K562 (cell line): ENCODE results near the gene PAF1. TPM values are rescaled to one million over a fixed set of nuclear protein-coding genes. Genes with fewer than 3 reads are reported as not detected.

Experiments
- CTBP1 ChIP-seq: fragments of 450-650 bp; IDR thresholded peaks from 2 replicates; pipeline ENCODE4 v1.6.1; 2016; ENCODE audit warnings: borderline replicate concordance
- JUND ChIP-seq, 2 experiments: IDR thresholded peaks; 2 replicates in 1 of 2; 3 replicates in 1 of 2; pipeline ENCODE4 v1.6.1; 2011; ENCODE audit warnings: borderline replicate concordance in 2 of 2, low read depth in 2 of 2, low read length in 2 of 2, improper control_type of control experiment in 1 of 2, missing biosample characterization in 1 of 2, missing genetic modification characterization in 1 of 2, missing genetic modification reagents in 1 of 2
- KDM5B ChIP-seq: fragments of 200-600 bp; sonication (generic); IDR thresholded peaks from 2 replicates; pipeline ENCODE4 v1.6.1; 2012; ENCODE audit warnings: low read depth, mild to moderate bottlenecking, moderate library complexity, low read length, control low read depth, inconsistent platforms; ENCODE audit not compliant: insufficient replicate concordance
- NR2C2 ChIP-seq, 2 experiments: fragments of 200-800 bp in 1 of 2; sonication (Bioruptor generic) in 1 of 2; sonication (generic) in 1 of 2; formaldehyde crosslinking in 1 of 2; IDR thresholded peaks; 2 replicates each; pipeline versions ENCODE4 v1.6.1 to v1.8.0; 2016 to 2022; ENCODE audit warnings: mild to moderate bottlenecking in 1 of 2, missing compliant biosample characterization in 1 of 2, missing genetic modification characterization in 1 of 2, missing genetic modification reagents in 1 of 2
- PML ChIP-seq: IDR thresholded peaks from 2 replicates; pipeline ENCODE4 v1.6.1; 2012; ENCODE audit warnings: low read length, inconsistent platforms
- SPI1 ChIP-seq: IDR thresholded peaks from 2 replicates; pipeline ENCODE4 v1.6.1; 2011; ENCODE audit warnings: low read depth, low read length, control low read depth, borderline replicate concordance
- ZBTB7A ChIP-seq: IDR thresholded peaks from 2 replicates; pipeline ENCODE4 v1.6.1; 2011; ENCODE audit warnings: low read depth, mild to moderate bottlenecking, low read length, moderate library complexity, borderline replicate concordance; ENCODE audit not compliant: control insufficient read depth
- polyA plus RNA-seq, 8 experiments: library from polyadenylated mRNA; depleted of rRNA in 4 of 8; stranded (reverse) in 5 of 8; unstranded in 3 of 8; fragments of >200 nt; fragmentation: Nextera tagmentation in 2 of 8; fragmentation: Illumina TruSeq in 1 of 8; extraction: Ambion mirVana in 2 of 8; extraction: Trizol in 1 of 8; gene quantifications; 2 replicates each; pipeline versions ENCODE4 v1.2.1 to v1.2.3, GENCODE V29; 2011 to 2014; ENCODE audit warnings: inconsistent platforms in 1 of 8, missing spikeins in 1 of 8
- total RNA-seq, 7 experiments: library from RNA; depleted of rRNA in 6 of 7; stranded (reverse); fragments of >200 nt in 6 of 7; fragmentation: Illumina TruSeq in 2 of 7; extraction: Trizol in 2 of 7; gene quantifications; 2 replicates each; pipeline versions ENCODE4 v1.2.1 to v1.2.3, GENCODE V29; 2011 to 2021; ENCODE audit warnings: low replicate concordance in 1 of 7
- TF ChIP-seq, protein P1 (sequence below): fragments of 450-650 bp; IDR thresholded peaks from 2 replicates; pipeline ENCODE4 v1.6.1; 2016; ENCODE audit warnings: low read depth
- TF ChIP-seq, protein P2 (sequence below): fragments of 450-650 bp; IDR thresholded peaks from 2 replicates; pipeline ENCODE4 v1.7.0; 2016; ENCODE audit warnings: borderline replicate concordance
- TF ChIP-seq, protein P3 (sequence below): fragments of 250-450 bp; sonication (Bioruptor Pico); IDR thresholded peaks from 2 replicates; pipeline ENCODE4 v1.4.0; 2020; ENCODE audit warnings: borderline replicate concordance
- TF ChIP-seq, protein P4 (sequence below): conservative IDR thresholded peaks from 2 replicates; pipeline ENCODE4 v1.6.1; 2011; ENCODE audit warnings: low read depth, mild to moderate bottlenecking, low read length; ENCODE audit not compliant: control insufficient read depth

PAF1 gene
- total and polyA plus RNA-seq, 9 of the 15 experiments (the other 6 are each of a cell fraction or from before 2014, with no cell fraction given) = 1.5 to 45.0 (median 33.8) TPM

DNA sequence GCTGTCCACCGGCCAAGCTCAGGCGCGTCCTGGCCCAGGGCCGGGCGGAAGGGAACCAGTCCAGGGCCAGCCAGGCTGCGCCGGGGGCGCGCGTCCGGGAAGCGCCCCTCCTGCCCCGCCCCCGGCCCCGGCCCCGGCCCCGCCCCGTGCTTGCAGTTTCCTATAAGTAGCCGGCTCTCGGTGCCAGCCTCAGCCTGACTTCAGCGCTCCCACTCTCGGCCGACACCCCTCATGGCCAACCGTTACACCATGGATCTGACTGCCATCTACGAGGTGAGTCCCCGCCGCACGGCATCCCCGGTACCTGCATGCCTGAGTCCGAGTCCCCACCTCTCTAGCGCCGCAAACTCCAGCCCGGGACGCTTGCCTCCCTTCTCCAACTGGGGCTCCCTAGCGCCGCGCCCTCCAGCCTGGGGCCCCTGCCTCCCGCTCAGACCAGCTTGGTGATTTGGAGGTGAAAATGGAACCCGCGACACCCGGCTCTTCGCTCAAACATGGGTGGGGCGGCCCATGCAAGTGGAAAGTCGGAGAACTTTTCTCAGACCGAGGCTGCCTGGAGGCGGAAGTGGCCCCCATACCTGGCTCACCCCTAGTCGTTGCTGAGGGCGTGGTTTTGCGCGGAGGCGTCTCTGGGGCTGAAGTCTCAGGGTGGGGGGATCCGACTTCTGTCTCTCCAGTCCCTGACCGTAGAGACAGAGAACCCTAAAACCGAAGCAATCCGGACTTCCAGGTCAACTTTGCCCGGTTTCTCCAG is 15.9 kb upstream of the PAF1 start, which contains the start of gene ZFP36 (continued):
- TF ChIP-seq, protein P1, sequence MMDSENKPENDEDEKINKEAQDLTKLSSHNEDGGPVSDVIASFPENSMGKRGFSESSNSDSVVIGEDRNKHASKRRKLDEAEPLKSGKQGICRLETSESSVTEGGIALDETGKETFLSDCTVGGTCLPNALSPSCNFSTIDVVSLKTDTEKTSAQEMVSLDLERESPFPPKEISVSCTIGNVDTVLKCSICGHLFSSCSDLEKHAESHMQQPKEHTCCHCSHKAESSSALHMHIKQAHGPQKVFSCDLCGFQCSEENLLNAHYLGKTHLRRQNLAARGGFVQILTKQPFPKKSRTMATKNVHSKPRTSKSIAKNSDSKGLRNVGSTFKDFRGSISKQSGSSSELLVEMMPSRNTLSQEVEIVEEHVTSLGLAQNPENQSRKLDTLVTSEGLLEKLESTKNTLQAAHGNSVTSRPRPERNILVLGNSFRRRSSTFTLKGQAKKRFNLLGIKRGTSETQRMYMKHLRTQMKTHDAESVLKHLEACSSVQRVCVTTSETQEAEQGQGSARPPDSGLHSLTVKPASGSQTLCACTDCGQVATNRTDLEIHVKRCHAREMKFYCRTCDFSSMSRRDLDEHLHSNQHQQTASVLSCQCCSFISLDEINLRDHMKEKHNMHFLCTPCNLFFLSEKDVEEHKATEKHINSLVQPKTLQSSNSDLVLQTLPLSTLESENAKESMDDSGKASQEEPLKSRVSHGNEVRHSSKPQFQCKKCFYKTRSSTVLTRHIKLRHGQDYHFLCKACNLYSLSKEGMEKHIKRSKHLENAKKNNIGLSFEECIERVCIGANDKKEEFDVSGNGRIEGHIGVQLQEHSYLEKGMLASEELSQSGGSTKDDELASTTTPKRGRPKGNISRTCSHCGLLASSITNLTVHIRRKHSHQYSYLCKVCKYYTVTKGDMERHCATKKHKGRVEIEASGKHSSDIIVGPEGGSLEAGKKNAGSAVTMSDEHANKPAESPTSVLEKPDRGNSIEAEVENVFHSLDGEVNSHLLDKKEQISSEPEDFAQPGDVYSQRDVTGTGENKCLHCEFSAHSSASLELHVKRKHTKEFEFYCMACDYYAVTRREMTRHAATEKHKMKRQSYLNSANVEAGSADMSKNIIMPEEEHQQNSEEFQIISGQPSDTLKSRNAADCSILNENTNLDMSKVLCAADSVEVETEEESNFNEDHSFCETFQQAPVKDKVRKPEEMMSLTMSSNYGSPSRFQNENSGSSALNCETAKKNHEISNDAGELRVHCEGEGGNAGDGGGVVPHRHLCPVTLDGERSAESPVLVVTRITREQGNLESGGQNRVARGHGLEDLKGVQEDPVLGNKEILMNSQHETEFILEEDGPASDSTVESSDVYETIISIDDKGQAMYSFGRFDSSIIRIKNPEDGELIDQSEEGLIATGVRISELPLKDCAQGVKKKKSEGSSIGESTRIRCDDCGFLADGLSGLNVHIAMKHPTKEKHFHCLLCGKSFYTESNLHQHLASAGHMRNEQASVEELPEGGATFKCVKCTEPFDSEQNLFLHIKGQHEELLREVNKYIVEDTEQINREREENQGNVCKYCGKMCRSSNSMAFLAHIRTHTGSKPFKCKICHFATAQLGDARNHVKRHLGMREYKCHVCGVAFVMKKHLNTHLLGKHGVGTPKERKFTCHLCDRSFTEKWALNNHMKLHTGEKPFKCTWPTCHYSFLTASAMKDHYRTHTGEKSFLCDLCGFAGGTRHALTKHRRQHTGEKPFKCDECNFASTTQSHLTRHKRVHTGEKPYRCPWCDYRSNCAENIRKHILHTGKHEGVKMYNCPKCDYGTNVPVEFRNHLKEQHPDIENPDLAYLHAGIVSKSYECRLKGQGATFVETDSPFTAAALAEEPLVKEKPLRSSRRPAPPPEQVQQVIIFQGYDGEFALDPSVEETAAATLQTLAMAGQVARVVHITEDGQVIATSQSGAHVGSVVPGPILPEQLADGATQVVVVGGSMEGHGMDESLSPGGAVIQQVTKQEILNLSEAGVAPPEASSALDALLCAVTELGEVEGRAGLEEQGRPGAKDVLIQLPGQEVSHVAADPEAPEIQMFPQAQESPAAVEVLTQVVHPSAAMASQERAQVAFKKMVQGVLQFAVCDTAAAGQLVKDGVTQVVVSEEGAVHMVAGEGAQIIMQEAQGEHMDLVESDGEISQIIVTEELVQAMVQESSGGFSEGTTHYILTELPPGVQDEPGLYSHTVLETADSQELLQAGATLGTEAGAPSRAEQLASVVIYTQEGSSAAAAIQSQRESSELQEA = no peak
- TF ChIP-seq, protein P2, sequence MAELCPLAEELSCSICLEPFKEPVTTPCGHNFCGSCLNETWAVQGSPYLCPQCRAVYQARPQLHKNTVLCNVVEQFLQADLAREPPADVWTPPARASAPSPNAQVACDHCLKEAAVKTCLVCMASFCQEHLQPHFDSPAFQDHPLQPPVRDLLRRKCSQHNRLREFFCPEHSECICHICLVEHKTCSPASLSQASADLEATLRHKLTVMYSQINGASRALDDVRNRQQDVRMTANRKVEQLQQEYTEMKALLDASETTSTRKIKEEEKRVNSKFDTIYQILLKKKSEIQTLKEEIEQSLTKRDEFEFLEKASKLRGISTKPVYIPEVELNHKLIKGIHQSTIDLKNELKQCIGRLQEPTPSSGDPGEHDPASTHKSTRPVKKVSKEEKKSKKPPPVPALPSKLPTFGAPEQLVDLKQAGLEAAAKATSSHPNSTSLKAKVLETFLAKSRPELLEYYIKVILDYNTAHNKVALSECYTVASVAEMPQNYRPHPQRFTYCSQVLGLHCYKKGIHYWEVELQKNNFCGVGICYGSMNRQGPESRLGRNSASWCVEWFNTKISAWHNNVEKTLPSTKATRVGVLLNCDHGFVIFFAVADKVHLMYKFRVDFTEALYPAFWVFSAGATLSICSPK = no peak
- peak; percentile 97 for TF ChIP-seq KDM5B
- TF ChIP-seq, protein P3, sequence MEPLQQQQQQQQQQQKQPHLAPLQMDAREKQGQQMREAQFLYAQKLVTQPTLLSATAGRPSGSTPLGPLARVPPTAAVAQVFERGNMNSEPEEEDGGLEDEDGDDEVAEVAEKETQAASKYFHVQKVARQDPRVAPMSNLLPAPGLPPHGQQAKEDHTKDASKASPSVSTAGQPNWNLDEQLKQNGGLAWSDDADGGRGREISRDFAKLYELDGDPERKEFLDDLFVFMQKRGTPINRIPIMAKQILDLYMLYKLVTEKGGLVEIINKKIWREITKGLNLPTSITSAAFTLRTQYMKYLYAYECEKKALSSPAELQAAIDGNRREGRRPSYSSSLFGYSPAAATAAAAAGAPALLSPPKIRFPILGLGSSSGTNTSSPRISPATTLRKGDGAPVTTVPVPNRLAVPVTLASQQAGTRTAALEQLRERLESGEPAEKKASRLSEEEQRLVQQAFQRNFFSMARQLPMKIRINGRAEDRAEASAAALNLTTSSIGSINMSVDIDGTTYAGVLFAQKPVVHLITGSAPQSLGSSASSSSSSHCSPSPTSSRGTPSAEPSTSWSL = no peak
- peak; percentile 60; the same call in 1 of the 2 replicates for TF ChIP-seq CTBP1
- TF ChIP-seq, protein P4, sequence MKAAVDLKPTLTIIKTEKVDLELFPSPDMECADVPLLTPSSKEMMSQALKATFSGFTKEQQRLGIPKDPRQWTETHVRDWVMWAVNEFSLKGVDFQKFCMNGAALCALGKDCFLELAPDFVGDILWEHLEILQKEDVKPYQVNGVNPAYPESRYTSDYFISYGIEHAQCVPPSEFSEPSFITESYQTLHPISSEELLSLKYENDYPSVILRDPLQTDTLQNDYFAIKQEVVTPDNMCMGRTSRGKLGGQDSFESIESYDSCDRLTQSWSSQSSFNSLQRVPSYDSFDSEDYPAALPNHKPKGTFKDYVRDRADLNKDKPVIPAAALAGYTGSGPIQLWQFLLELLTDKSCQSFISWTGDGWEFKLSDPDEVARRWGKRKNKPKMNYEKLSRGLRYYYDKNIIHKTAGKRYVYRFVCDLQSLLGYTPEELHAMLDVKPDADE = peak; percentile 87
- TF ChIP-seq NR2C2 (CRISPR knock-in tag; IDR thresholded peaks at IDR 0.05) = 0 out of 2 replicates have a peak, but pooled peaks have one; percentile 52
- TF ChIP-seq NR2C2 (tag; IDR thresholded peaks at IDR 0.05) = peak; percentile 53; the same call in 1 of the 2 replicates
- no peak for TF ChIP-seq JUND (IDR thresholded peaks at IDR 0.05; ENCODE audit: borderline replicate concordance, low read depth, low read length)
- TF ChIP-seq JUND (tag; IDR thresholded peaks at IDR 0.05; ENCODE audit: borderline replicate concordance, low read depth, low read length) = peak; percentile 11; the same call in 1 of the 3 replicates
- TF ChIP-seq ZBTB7A = peak; percentile 87; the same call in 1 of the 2 replicates
- TF ChIP-seq SPI1 = peak; percentile 67; the same call in 1 of the 2 replicates
- peak; percentile 79 for TF ChIP-seq PML
